ENCODE data around the gene HIGD1B. TPM values are rescaled to one million over a fixed set of nuclear protein-coding genes. Genes with fewer than 3 reads are reported as not detected.
"Not testable (repeated sequence)": the region's sequence is repeated elsewhere in the genome, so short reads cannot be mapped to it uniquely, and the experiment has no call there.

HIGD1B gene
- total RNA-seq, 4 donors from 2014 or later = 2.7 to 8.8 TPM; not detected in 2

DNA sequence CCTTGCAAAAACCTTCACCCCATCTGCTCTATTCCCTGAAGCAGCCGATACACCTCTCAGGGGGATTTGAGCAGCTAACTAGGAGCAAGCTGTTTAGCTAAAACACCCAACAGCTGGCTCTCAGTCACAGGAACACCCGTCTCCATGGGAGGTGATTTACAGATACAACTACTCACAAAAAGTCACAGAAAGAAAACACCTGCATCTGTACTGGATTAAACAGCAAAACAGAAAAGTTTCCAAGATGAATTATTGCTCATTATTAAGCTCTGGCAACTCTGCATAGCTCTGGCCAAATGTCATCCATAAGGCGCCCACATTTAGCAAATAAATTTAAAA, 39.9 kb upstream of the HIGD1B start:
- no peak overlapping the region for H3K4me3 ChIP-seq
- H3K4me1 ChIP-seq = peaks cover 0 to 16% of the 10 kb centered on the region in 2 donors
- no peaks in the 10 kb centered on the region for H3K36me3 ChIP-seq
- no peaks in the 10 kb centered on the region for H3K27me3 ChIP-seq
- peak in 1 of 2 donors; percentile 74 for DNase-seq
- TF ChIP-seq POLR2A (IDR thresholded peaks at IDR 0.05) (no peak), CTCF (IDR thresholded peaks at IDR 0.05) (no peak)
- H3K9me3 ChIP-seq = no peaks in the 10 kb centered on the region
- peak overlapping the region; percentile 79 to 98 for H3K27ac ChIP-seq
- intact Hi-C loops (cut with DNase I; ENCODE audit: low total_unique reads) = no loop called here

DNA sequence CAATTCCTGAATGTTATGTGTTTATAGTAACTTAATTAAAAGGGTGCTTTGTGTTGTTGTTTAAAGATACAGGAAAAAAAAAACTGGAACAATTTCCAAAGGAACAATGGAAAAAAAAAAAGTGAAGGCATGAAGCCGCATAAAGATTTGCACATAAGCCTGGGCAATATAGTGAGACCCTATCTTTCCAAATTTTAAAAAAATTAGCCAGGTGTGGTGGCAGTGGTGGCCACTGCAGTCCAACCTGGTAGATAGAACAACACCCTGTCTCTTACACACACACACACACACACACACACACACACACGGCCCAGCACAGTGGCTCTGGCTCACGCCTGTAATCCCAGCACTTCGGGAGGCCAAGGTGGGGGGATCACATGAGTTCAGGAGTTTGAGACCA, 39.5 kb upstream of the HIGD1B start:
- TF ChIP-seq CTCF (IDR thresholded peaks at IDR 0.05) = no peak
- TF ChIP-seq POLR2A (IDR thresholded peaks at IDR 0.05) = no peak
- no peaks in the 10 kb centered on the region for H3K36me3 ChIP-seq
- DNase-seq = no peak
- intact Hi-C loops (cut with DNase I; ENCODE audit: low total_unique reads) = no loop called here
- H3K9me3 ChIP-seq = no peaks in the 10 kb centered on the region
- H3K4me1 ChIP-seq = peaks cover 0 to 15% of the 10 kb centered on the region in 2 donors
- no peaks in the 10 kb centered on the region for H3K27me3 ChIP-seq
- H3K4me3 ChIP-seq = no peak overlapping the region
- H3K27ac ChIP-seq = peak overlapping the region; percentile 53 to 98

DNA sequence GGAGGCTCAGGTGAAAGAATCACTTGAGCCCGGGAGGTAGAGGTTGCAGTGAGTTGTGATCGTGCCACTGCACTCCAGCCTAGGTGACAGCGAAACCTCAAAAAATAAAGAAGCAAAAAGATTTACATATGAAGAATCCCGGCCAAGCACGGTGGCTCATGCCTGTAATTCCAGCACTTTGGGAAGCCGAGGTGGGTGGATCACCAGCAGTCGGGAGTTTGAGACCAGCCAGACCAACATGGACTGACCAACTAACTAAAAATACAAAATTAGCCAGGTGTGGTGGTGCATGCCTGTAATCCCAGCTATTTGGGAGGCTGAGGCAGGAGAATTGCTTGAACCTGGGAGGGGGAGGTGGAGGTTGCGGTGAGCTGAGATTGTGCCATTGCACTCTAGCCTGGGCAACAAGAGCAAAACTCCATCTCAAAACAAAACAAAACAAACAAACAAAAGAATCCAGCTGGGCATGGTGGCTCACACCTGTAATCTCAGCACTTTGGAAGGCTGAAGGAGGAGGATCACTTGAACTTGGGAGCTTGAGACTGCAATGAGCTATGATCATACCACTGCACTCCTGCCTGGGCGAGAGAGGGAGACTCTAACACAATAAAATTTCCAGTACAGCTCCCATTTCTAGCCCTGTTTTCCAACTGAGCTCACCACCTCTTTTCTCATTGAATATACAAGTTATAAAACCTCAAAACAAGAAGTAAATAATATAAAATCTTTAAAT, 38.9 kb upstream of the HIGD1B start:
- H3K36me3 ChIP-seq; H3K9me3 ChIP-seq; DNase-seq; H3K27me3 ChIP-seq; intact Hi-C loops (cut with DNase I; ENCODE audit: low total_unique reads); H3K4me3 ChIP-seq: not testable (repeated sequence)
- H3K27ac ChIP-seq = peak overlapping the region; percentile 53 to 98
- H3K4me1 ChIP-seq = peaks cover 0 to 15% of the 10 kb centered on the region in 2 donors

- Histone ChIP-seq H3K9me3 (no peaks in the 10 kb centered on the region), H3K4me3 (no peak overlapping the region), H3K4me1 (peaks cover 0 to 7% of the 10 kb centered on the region in 2 donors), H3K27ac (peak overlapping the region; percentile 71 to 98), H3K27me3 (no peaks in the 10 kb centered on the region), H3K36me3 (no peaks in the 10 kb centered on the region)
- intact Hi-C loops (cut with DNase I; ENCODE audit: low total_unique reads) = no loop called here
- no peak for DNase-seq
- TF ChIP-seq CTCF (IDR thresholded peaks at IDR 0.05) = no peak
- no peak for TF ChIP-seq POLR2A (IDR thresholded peaks at IDR 0.05)
Observed at GRCh38 chr17:44812263-44812662, 35.4 kb upstream of the HIGD1B start.

- H3K4me1 ChIP-seq; H3K36me3 ChIP-seq; H3K4me3 ChIP-seq; H3K27me3 ChIP-seq; intact Hi-C loops (cut with DNase I; ENCODE audit: low total_unique reads); H3K9me3 ChIP-seq: not testable (repeated sequence)
- peak overlapping the region; percentile 52 to 98 for H3K27ac ChIP-seq
- peak in 1 of 2 donors; percentile 11 for DNase-seq
Observed at GRCh38 chr17:44818508-44818907, 29.2 kb upstream of the HIGD1B start.

DNA sequence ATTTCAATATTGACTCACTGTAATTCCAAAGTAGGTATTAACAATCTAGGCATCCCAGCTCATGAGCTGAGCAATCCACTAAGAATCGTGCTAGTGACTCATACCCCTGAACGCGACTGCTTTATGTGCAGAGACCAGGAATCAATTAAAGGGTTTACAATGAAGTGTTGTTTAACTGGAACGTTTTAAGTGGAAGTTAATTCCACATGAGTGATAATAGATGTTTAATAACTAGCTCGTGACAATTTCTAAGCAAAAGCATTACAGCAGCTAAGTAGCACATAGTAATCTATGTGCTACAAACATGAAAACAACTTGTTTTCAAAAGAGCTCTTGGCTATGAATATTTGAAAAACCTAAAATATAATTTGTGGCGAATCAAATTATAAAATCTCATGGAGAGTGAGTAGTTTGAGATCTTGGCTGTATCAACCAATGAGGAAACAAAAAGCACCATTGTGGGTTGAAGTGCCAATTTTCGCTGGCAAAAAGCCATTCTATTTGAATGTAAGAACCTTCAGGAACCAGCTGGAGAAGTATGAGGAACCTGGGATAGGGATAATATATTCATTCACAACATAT, 27.0 kb upstream of the HIGD1B start:
- intact Hi-C loops (cut with DNase I; ENCODE audit: low total_unique reads) = no loop called here
- Histone ChIP-seq H3K27ac (peak overlapping the region; percentile 67 to 98), H3K4me3 (no peak overlapping the region), H3K4me1 (no peaks in the 10 kb centered on the region), H3K36me3 (no peaks in the 10 kb centered on the region), H3K27me3 (no peaks in the 10 kb centered on the region), H3K9me3 (no peaks in the 10 kb centered on the region)
- TF ChIP-seq POLR2A (IDR thresholded peaks at IDR 0.05) = no peak
- TF ChIP-seq CTCF (IDR thresholded peaks at IDR 0.05) = no peak
- peak in 1 of 2 donors; percentile 44 for DNase-seq

- H3K27me3 ChIP-seq; H3K4me3 ChIP-seq; H3K36me3 ChIP-seq; H3K4me1 ChIP-seq; intact Hi-C loops (cut with DNase I; ENCODE audit: low total_unique reads); DNase-seq; H3K9me3 ChIP-seq: not testable (repeated sequence)
- peak overlapping the region; percentile 0 to 98 for H3K27ac ChIP-seq
Observed at GRCh38 chr17:44825236-44825635, 22.4 kb upstream of the HIGD1B start.
